GM23338 (cell line): Measurements from ENCODE around the gene DIP2C. TPM values are rescaled to one million over a fixed set of nuclear protein-coding genes. Genes with fewer than 3 reads are reported as not detected.
A peak's percentile ranks its signal among the peaks of the same experiment; 100 is the strongest.

ENCODE experiments used
- ATAC-seq: fragments of 200-7000 bp; cut with Tn5 transposase; 3 replicates; pipeline ENCODE4 v1.9.1; 2020
- DNase-seq: peaks from one replicate; pipeline ENCODE4 v3.0.0-alpha.2; 2015; ENCODE audit warnings: low spot score
- H2AFZ ChIP-seq: fragments of 200-600 bp; sonication (generic); 2 replicates; pipeline ENCODE4 v1.8.0; 2016; ENCODE audit warnings: antibody characterized with exemption, mild to moderate bottlenecking, moderate library complexity
- H3F3A ChIP-seq: fragments of 200-600 bp; sonication (generic); replicated peaks from 2 replicates; pipeline ENCODE4 v1.8.0; 2017; ENCODE audit warnings: antibody characterized with exemption, mixed run types, low read depth
- H3K27ac ChIP-seq: fragments of 200-600 bp; sonication (generic); 2 replicates; pipeline ENCODE4 v1.6.1; 2016; ENCODE audit warnings: low read depth
- H3K27me3 ChIP-seq: fragments of 200-600 bp; sonication (generic); 2 replicates; pipeline ENCODE4 v1.8.0; 2016; ENCODE audit warnings: mild to moderate bottlenecking, mixed run types, moderate library complexity; ENCODE audit not compliant: insufficient read depth
- H3K36me3 ChIP-seq: fragments of 200-600 bp; sonication (generic); 2 replicates; pipeline ENCODE4 v1.8.0; 2016; ENCODE audit warnings: mild to moderate bottlenecking; ENCODE audit not compliant: insufficient read depth
- H3K4me1 ChIP-seq: fragments of 200-600 bp; sonication (generic); 2 replicates; pipeline ENCODE4 v1.8.0; 2016; ENCODE audit warnings: mild to moderate bottlenecking, moderate library complexity; ENCODE audit not compliant: insufficient read depth
- H3K4me2 ChIP-seq: fragments of 200-600 bp; sonication (generic); 2 replicates; pipeline ENCODE4 v1.7.1; 2017; ENCODE audit warnings: mixed run types
- H3K4me3 ChIP-seq: fragments of 200-600 bp; sonication (generic); 2 replicates; pipeline ENCODE4 v1.6.1; 2016; ENCODE audit warnings: mixed run types
- H3K79me2 ChIP-seq: fragments of 200-600 bp; sonication (generic); replicated peaks from 2 replicates; pipeline ENCODE4 v1.8.0; 2017; ENCODE audit warnings: mild to moderate bottlenecking; ENCODE audit not compliant: insufficient read depth
- H3K9me2 ChIP-seq: fragments of 200-600 bp; sonication (generic); 2 replicates; pipeline ENCODE4 v1.8.0; 2017; ENCODE audit not compliant: insufficient read depth
- H4K20me1 ChIP-seq: fragments of 200-600 bp; sonication (generic); replicated peaks from 2 replicates; pipeline ENCODE4 v1.8.0; 2017; ENCODE audit warnings: mild to moderate bottlenecking; ENCODE audit not compliant: insufficient read depth
- H3K27ac Mint-ChIP-seq: 2 replicates; pipeline ENCODE4 v1.8.0; 2020; ENCODE audit warnings: inconsistent platforms, mild to moderate bottlenecking, moderate library complexity, mixed read lengths
- H3K27me3 Mint-ChIP-seq: 3 replicates; pipeline ENCODE4 v1.8.0; 2022; ENCODE audit warnings: low read depth, mild to moderate bottlenecking, moderate library complexity, mixed read lengths, inconsistent platforms; ENCODE audit not compliant: insufficient read depth, poor library complexity
- H3K36me3 Mint-ChIP-seq: 3 replicates; pipeline ENCODE4 v1.8.0; 2021; ENCODE audit warnings: low read depth, mild to moderate bottlenecking, inconsistent platforms, moderate library complexity, mixed read lengths
- H3K4me1 Mint-ChIP-seq: 3 replicates; pipeline ENCODE4 v1.8.0; 2020; ENCODE audit warnings: mild to moderate bottlenecking, inconsistent platforms, mixed read lengths
- H3K4me3 Mint-ChIP-seq: 3 replicates; pipeline ENCODE4 v1.8.0; 2021; ENCODE audit warnings: moderate library complexity, mild to moderate bottlenecking, inconsistent platforms, mixed read lengths
- H3K9me3 Mint-ChIP-seq: 3 replicates; pipeline ENCODE4 v1.8.0; 2020; ENCODE audit warnings: moderate library complexity, mild to moderate bottlenecking, inconsistent platforms, mixed read lengths
- CTCF ChIP-seq, 2 experiments: fragments of 200-600 bp in 1 of 2; sonication (generic) in 1 of 2; conservative IDR thresholded peaks; 2 replicates each; pipeline versions ENCODE4 v1.5.1 to v1.6.1; 2016 to 2017; ENCODE audit warnings: antibody characterized with exemption in 2 of 2, low read depth in 2 of 2, mild to moderate bottlenecking in 2 of 2, moderate library complexity in 1 of 2
- ETS1 ChIP-seq: IDR thresholded peaks from 2 replicates; pipeline ENCODE4 v1.6.1; 2016; ENCODE audit warnings: antibody characterized with exemption
- NANOG ChIP-seq: IDR thresholded peaks from 2 replicates; pipeline ENCODE4 v1.6.1; 2016; ENCODE audit warnings: antibody characterized with exemption, borderline replicate concordance
- POLR2AphosphoS5 ChIP-seq: IDR thresholded peaks from 2 replicates; pipeline ENCODE4 v1.6.1; 2016; ENCODE audit warnings: antibody characterized with exemption, low read depth
- REST ChIP-seq: IDR thresholded peaks from one replicate; pipeline ENCODE4 v1.6.1; 2018; ENCODE audit warnings: antibody characterized with exemption; ENCODE audit not compliant: unreplicated experiment
- ZNF114 ChIP-seq: fragments of 250-450 bp; sonication (Bioruptor Pico); IDR thresholded peaks from 2 replicates; pipeline ENCODE4 v1.5.0; 2020; ENCODE audit warnings: mild to moderate bottlenecking, moderate library complexity
- ZNF331 ChIP-seq: fragments of 250-450 bp; sonication (Bioruptor Pico); IDR thresholded peaks from 2 replicates; pipeline ENCODE4 v1.5.0; 2020; ENCODE audit warnings: low read depth, mild to moderate bottlenecking, moderate library complexity
- polyA plus RNA-seq: library from polyadenylated mRNA; unstranded; fragments of >200 nt; fragmentation: Nextera tagmentation; extraction: Ambion mirVana; gene quantifications from 2 replicates; pipeline ENCODE4 v1.2.1, GENCODE V29; 2016
- total RNA-seq: library from RNA; depleted of rRNA; stranded (reverse); fragments of >200 nt; shearing (Covaris generic); gene quantifications from 2 replicates; pipeline ENCODE4 v1.2.3, GENCODE V29; 2014
- TF ChIP-seq, protein P1 (sequence below): fragments of 250-450 bp; sonication (Bioruptor Pico); IDR thresholded peaks from 2 replicates; pipeline ENCODE4 v1.5.0; 2020; ENCODE audit warnings: mild to moderate bottlenecking, moderate library complexity

The DIP2C gene
- total and polyA plus RNA-seq, 2 experiments from 2014 or later = 5.1 to 7.7 TPM

DNA sequence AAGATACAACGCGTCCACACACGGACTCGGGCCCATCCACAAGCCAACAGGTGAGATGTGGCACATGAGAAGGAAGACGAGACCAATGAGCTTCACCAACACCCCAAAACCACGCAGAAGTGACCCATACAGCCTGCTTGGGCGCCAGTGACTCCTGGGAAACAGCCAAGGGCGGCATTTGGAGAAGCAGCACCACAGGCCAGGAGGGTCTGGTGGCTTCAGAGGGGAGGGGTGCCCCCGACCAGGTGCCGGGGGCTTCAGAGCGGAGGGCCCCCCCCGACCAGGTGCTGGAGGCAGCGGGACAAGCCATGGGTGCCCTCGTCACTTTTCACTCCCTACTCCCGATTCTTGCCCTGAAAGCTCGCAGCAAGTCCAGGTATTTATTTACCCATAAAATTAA lies 140.1 kb downstream of the DIP2C start:
- H2AFZ ChIP-seq = no peak overlapping the region
- peaks cover 25% of the 10 kb centered on the region for H3K4me1 Mint-ChIP-seq
- peaks cover 12% of the 10 kb centered on the region for H3K27me3 Mint-ChIP-seq
- no peaks in the 10 kb centered on the region for H3K9me3 Mint-ChIP-seq
- H4K20me1 ChIP-seq = 0 out of 2 replicates have a peak, but pooled peaks cover 2% of the 10 kb centered on the region
- no peaks in the 10 kb centered on the region for H3K36me3 Mint-ChIP-seq
- no peaks in the 10 kb centered on the region for H3K9me2 ChIP-seq
- no peak overlapping the region for H3K27ac ChIP-seq
- 0 out of 2 replicates have a peak, but pooled peaks cover 3% of the 10 kb centered on the region for H3F3A ChIP-seq
- 0 out of 2 replicates have a peak, but pooled peaks cover 4% of the 10 kb centered on the region for H3K79me2 ChIP-seq
- peaks cover 11% of the 10 kb centered on the region for H3K4me1 ChIP-seq
- H3K36me3 ChIP-seq = no peaks in the 10 kb centered on the region
- H3K4me3 Mint-ChIP-seq = no peak overlapping the region
- no peak overlapping the region for H3K4me2 ChIP-seq
- no peak for ATAC-seq
- TF ChIP-seq POLR2AphosphoS5 (no peak), CTCF (conservative IDR thresholded peaks at IDR 0.05; ENCODE audit: low read depth in 2 of 2) (no peak), ZNF331 (no peak), NANOG (no peak), REST (no peak)
- H3K27me3 ChIP-seq = no peaks in the 10 kb centered on the region
- DNase-seq = no peak
- no peak overlapping the region for H3K4me3 ChIP-seq
- H3K27ac Mint-ChIP-seq = no peak overlapping the region

GRCh38 chr10:548238-548901 lies 141.1 kb downstream of the DIP2C start:
- Histone ChIP-seq H4K20me1 (no peaks in the 10 kb centered on the region), H3K27me3 (no peaks in the 10 kb centered on the region), H2AFZ (no peak overlapping the region), H3F3A (0 out of 2 replicates have a peak, but pooled peaks cover 3% of the 10 kb centered on the region), H3K79me2 (0 out of 2 replicates have a peak, but pooled peaks cover 4% of the 10 kb centered on the region), H3K9me2 (no peaks in the 10 kb centered on the region), H3K36me3 (no peaks in the 10 kb centered on the region), H3K27ac (no peak overlapping the region), H3K4me1 (peaks cover 11% of the 10 kb centered on the region), H3K4me2 (no peak overlapping the region), H3K4me3 (no peak overlapping the region)
- ATAC-seq (peak; percentile 28), DNase-seq (peak; percentile 25)
- Mint-ChIP-seq H3K4me3 (no peak overlapping the region), H3K9me3 (no peaks in the 10 kb centered on the region), H3K36me3 (no peaks in the 10 kb centered on the region), H3K4me1 (peaks cover 25% of the 10 kb centered on the region), H3K27me3 (peaks cover 12% of the 10 kb centered on the region), H3K27ac (no peak overlapping the region)
- no peak for TF ChIP-seq ETS1
- no peak for TF ChIP-seq ZNF114 (CRISPR knock-in tag)
- TF ChIP-seq, protein P1, sequence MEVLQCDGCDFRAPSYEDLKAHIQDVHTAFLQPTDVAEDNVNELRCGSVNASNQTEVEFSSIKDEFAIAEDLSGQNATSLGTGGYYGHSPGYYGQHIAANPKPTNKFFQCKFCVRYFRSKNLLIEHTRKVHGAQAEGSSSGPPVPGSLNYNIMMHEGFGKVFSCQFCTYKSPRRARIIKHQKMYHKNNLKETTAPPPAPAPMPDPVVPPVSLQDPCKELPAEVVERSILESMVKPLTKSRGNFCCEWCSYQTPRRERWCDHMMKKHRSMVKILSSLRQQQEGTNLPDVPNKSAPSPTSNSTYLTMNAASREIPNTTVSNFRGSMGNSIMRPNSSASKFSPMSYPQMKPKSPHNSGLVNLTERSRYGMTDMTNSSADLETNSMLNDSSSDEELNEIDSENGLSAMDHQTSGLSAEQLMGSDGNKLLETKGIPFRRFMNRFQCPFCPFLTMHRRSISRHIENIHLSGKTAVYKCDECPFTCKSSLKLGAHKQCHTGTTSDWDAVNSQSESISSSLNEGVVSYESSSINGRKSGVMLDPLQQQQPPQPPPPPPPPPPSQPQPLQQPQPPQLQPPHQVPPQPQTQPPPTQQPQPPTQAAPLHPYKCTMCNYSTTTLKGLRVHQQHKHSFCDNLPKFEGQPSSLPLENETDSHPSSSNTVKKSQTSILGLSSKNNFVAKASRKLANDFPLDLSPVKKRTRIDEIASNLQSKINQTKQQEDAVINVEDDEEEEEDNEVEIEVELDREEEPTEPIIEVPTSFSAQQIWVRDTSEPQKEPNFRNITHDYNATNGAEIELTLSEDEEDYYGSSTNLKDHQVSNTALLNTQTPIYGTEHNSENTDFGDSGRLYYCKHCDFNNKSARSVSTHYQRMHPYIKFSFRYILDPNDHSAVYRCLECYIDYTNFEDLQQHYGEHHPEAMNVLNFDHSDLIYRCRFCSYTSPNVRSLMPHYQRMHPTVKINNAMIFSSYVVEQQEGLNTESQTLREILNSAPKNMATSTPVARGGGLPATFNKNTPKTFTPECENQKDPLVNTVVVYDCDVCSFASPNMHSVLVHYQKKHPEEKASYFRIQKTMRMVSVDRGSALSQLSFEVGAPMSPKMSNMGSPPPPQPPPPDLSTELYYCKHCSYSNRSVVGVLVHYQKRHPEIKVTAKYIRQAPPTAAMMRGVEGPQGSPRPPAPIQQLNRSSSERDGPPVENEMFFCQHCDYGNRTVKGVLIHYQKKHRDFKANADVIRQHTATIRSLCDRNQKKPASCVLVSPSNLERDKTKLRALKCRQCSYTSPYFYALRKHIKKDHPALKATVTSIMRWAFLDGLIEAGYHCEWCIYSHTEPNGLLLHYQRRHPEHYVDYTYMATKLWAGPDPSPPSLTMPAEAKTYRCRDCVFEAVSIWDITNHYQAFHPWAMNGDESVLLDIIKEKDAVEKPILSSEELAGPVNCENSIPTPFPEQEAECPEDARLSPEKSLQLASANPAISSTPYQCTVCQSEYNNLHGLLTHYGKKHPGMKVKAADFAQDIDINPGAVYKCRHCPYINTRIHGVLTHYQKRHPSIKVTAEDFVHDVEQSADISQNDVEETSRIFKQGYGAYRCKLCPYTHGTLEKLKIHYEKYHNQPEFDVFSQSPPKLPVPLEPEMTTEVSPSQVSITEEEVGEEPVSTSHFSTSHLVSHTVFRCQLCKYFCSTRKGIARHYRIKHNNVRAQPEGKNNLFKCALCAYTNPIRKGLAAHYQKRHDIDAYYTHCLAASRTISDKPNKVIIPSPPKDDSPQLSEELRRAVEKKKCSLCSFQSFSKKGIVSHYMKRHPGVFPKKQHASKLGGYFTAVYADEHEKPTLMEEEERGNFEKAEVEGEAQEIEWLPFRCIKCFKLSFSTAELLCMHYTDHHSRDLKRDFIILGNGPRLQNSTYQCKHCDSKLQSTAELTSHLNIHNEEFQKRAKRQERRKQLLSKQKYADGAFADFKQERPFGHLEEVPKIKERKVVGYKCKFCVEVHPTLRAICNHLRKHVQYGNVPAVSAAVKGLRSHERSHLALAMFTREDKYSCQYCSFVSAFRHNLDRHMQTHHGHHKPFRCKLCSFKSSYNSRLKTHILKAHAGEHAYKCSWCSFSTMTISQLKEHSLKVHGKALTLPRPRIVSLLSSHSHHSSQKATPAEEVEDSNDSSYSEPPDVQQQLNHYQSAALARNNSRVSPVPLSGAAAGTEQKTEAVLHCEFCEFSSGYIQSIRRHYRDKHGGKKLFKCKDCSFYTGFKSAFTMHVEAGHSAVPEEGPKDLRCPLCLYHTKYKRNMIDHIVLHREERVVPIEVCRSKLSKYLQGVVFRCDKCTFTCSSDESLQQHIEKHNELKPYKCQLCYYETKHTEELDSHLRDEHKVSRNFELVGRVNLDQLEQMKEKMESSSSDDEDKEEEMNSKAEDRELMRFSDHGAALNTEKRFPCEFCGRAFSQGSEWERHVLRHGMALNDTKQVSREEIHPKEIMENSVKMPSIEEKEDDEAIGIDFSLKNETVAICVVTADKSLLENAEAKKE (CRISPR knock-in tag) = no peak
